K562 (cell line): Measurements from ENCODE around the gene ZDHHC6. TPM values are rescaled to one million over a fixed set of nuclear protein-coding genes. Genes with fewer than 3 reads are reported as not detected.
A peak's percentile ranks its signal among the peaks of the same experiment; 100 is the strongest.

ENCODE experiments used
- ATAC-seq: fragments of 200-7000 bp; cut with Tn5 transposase; 3 replicates; pipeline ENCODE4 v1.9.1; 2020; ENCODE audit warnings: moderate library complexity
- BruUV-seq: library from RNA; stranded (reverse); fragments of 400-500 nt; replicated peaks from 2 replicates; lab custom pipeline; 2021; lab: Mats Ljungman, UMichigan
- CTCF ChIA-PET: fragments of 300-600 bp; formaldehyde crosslinking; extraction: SDS; loops from one replicate; lab custom pipeline; 2021; ENCODE audit warnings: low intra/inter-chr PET ratio; lab: Yijun Ruan, JAX
- POLR2A ChIA-PET: fragments of 300-600, 350-650 bp; sonication (Branson Sonifier 250); formaldehyde crosslinking; extraction: SDS; loops from one replicate; lab custom pipeline; 2021; ENCODE audit warnings: antibody characterized with exemption, inconsistent platforms; lab: Yijun Ruan, JAX
- DNase-seq, 4 experiments: peaks; one replicate each; pipeline versions ENCODE4 v3.0.0 to v3.0.0-alpha.2; 2011 to 2018; ENCODE audit warnings: low spot score in 3 of 4, mixed read lengths in 3 of 4; ENCODE audit errors: extremely low read depth in 1 of 4
- FAIRE-seq: peaks from 2 replicates; lab custom pipeline; 2011; peaks lifted over from hg19 to GRCh38; lab: Jason Lieb, UNC
- H2AFZ ChIP-seq: 2 replicates; pipeline ENCODE4 v1.6.0; 2011; ENCODE audit warnings: low read depth, low read length, control low read depth, inconsistent platforms
- H3K27ac ChIP-seq: fragments of 200-600 bp; 3 replicates; pipeline ENCODE4 v1.8.0; 2011; ENCODE audit warnings: low read depth, mild to moderate bottlenecking, control low read depth, inconsistent platforms, low read length, moderate library complexity, mixed read lengths; ENCODE audit errors: extremely low read depth
- H3K27me3 ChIP-seq, 2 experiments: fragments of 300-600 bp in 1 of 2; 2 replicates in 1 of 2; 3 replicates in 1 of 2; pipeline versions ENCODE4 v1.6.0 to v1.8.0; 2011; ENCODE audit warnings: inconsistent platforms in 2 of 2, low read length in 2 of 2, mild to moderate bottlenecking in 1 of 2, mixed read lengths in 1 of 2, moderate library complexity in 1 of 2; ENCODE audit not compliant: control insufficient read depth in 2 of 2, insufficient read depth in 2 of 2
- H3K36me3 ChIP-seq: fragments of 300-600 bp; 3 replicates; pipeline ENCODE4 v1.8.0; 2011; ENCODE audit warnings: mild to moderate bottlenecking, low read length, inconsistent platforms; ENCODE audit not compliant: control insufficient read depth, insufficient read depth
- H3K4me1 ChIP-seq, 2 experiments: fragments of 200-600 bp in 1 of 2; replicated peaks in 1 of 2; 2 replicates in 1 of 2; 3 replicates in 1 of 2; pipeline versions ENCODE4 v1.5.1 to v1.8.0; 2011; ENCODE audit warnings: inconsistent platforms in 2 of 2, low read length in 2 of 2, mild to moderate bottlenecking in 1 of 2, mixed read lengths in 1 of 2, moderate library complexity in 1 of 2; ENCODE audit not compliant: control insufficient read depth in 2 of 2, insufficient read depth in 2 of 2
- H3K4me2 ChIP-seq: 2 replicates; pipeline ENCODE4 v1.6.1; 2011; ENCODE audit warnings: low read length, control low read depth, inconsistent platforms, mixed read lengths; ENCODE audit not compliant: insufficient read depth
- H3K4me3 ChIP-seq: fragments of 200-600 bp; sonication (generic), shearing (Covaris generic); 2 replicates; pipeline ENCODE4 v1.5.1; 2016; ENCODE audit warnings: control low read depth, inconsistent platforms
- H3K79me2 ChIP-seq: fragments of 200-600 bp; 3 replicates; pipeline ENCODE4 v1.8.0; 2011; ENCODE audit warnings: low read length, inconsistent platforms; ENCODE audit not compliant: control insufficient read depth, insufficient read depth
- H3K9ac ChIP-seq, 2 experiments: 2 replicates each; pipeline versions ENCODE4 v1.6.0 to v1.6.1; 2011; ENCODE audit warnings: low read depth in 2 of 2, low read length in 2 of 2, control low read depth in 1 of 2, inconsistent platforms in 1 of 2, mild to moderate bottlenecking in 1 of 2, mixed read lengths in 1 of 2; ENCODE audit not compliant: insufficient read depth in 1 of 2
- H3K9me1 ChIP-seq: one replicate; pipeline ENCODE4 v1.6.0; 2011; ENCODE audit warnings: inconsistent platforms, mild to moderate bottlenecking, low read length, moderate library complexity; ENCODE audit not compliant: control insufficient read depth, insufficient read depth
- H3K9me3 ChIP-seq: replicated peaks from 2 replicates; pipeline ENCODE4 v1.5.1; 2011; ENCODE audit warnings: low read depth, low read length, inconsistent platforms; ENCODE audit not compliant: control insufficient read depth, insufficient read depth
- H4K20me1 ChIP-seq: replicated peaks from 2 replicates; pipeline ENCODE4 v1.6.1; 2011; ENCODE audit warnings: low read length, inconsistent platforms, mixed read lengths; ENCODE audit not compliant: control insufficient read depth, insufficient read depth
- EHMT2 ChIP-seq: fragments of 450-650 bp; IDR thresholded peaks from 2 replicates; pipeline ENCODE4 v1.6.1; 2018; ENCODE audit warnings: antibody characterized with exemption
- EP300 ChIP-seq: IDR thresholded peaks from 2 replicates; pipeline ENCODE4 v1.6.1; 2012; ENCODE audit warnings: low read length, improper control_type of control experiment
- TAF9B ChIP-seq: fragments of 450-650 bp; IDR thresholded peaks from 2 replicates; pipeline ENCODE4 v1.6.1; 2018; ENCODE audit warnings: mild to moderate bottlenecking; ENCODE audit not compliant: partially characterized antibody
- WGBS: fragments of 100-300 bp; shearing (Covaris generic); methylation state at CpG from one replicate; pipeline ENCODE4 v1.1.6; 2016; ENCODE audit warnings: low coverage, mixed read lengths; ENCODE audit not compliant: insufficient coverage; ENCODE audit errors: missing lambda C conversion rate; 5-methylcytosine and 5-hydroxymethylcytosine counted together
- in situ Hi-C: fragments of 300-500 bp; cut with MboI; formaldehyde crosslinking; loops from 4 replicates; pipeline ENCODE4 v1.15.0; 2018; ENCODE audit warnings: inconsistent platforms, mixed read lengths
- intact Hi-C: fragments of 100-400 bp; cut with micrococcal nuclease; formaldehyde crosslinking; loops from 2 replicates; pipeline ENCODE4 v1.14.2; 2022
- polyA plus RNA-seq, 8 experiments: library from polyadenylated mRNA; depleted of rRNA in 4 of 8; stranded (reverse) in 5 of 8; unstranded in 3 of 8; fragments of >200 nt; fragmentation: Nextera tagmentation in 2 of 8; fragmentation: Illumina TruSeq in 1 of 8; extraction: Ambion mirVana in 2 of 8; extraction: Trizol in 1 of 8; gene quantifications; 2 replicates each; pipeline versions ENCODE4 v1.2.1 to v1.2.3, GENCODE V29; 2011 to 2014; ENCODE audit warnings: inconsistent platforms in 1 of 8, missing spikeins in 1 of 8
- total RNA-seq, 7 experiments: library from RNA; depleted of rRNA in 6 of 7; stranded (reverse); fragments of >200 nt in 6 of 7; fragmentation: Illumina TruSeq in 2 of 7; extraction: Trizol in 2 of 7; gene quantifications; 2 replicates each; pipeline versions ENCODE4 v1.2.1 to v1.2.3, GENCODE V29; 2011 to 2021; ENCODE audit warnings: low replicate concordance in 1 of 7
- TF ChIP-seq, protein P1 (sequence below): fragments of 450-650 bp; formaldehyde crosslinking; IDR thresholded peaks from 2 replicates; pipeline ENCODE4 v1.4.0; 2020; ENCODE audit warnings: mild to moderate bottlenecking, moderate library complexity
- TF ChIP-seq, protein P2 (sequence below): fragments of 450-650 bp; formaldehyde crosslinking; IDR thresholded peaks from 2 replicates; pipeline ENCODE4 v1.4.0; 2020; ENCODE audit warnings: mild to moderate bottlenecking
- TF ChIP-seq, protein P3 (sequence below): fragments of 450-650 bp; conservative IDR thresholded peaks from 2 replicates; pipeline ENCODE4 v1.6.1; 2016; ENCODE audit warnings: missing genetic modification characterization, low read depth, mild to moderate bottlenecking, control low read depth, missing compliant biosample characterization

ZDHHC6 gene
- total and polyA plus RNA-seq, 9 of the 15 experiments (the other 6 are each of a cell fraction or from before 2014, with no cell fraction given): 13.6 to 30.5 (median 21.5) TPM

DNA sequence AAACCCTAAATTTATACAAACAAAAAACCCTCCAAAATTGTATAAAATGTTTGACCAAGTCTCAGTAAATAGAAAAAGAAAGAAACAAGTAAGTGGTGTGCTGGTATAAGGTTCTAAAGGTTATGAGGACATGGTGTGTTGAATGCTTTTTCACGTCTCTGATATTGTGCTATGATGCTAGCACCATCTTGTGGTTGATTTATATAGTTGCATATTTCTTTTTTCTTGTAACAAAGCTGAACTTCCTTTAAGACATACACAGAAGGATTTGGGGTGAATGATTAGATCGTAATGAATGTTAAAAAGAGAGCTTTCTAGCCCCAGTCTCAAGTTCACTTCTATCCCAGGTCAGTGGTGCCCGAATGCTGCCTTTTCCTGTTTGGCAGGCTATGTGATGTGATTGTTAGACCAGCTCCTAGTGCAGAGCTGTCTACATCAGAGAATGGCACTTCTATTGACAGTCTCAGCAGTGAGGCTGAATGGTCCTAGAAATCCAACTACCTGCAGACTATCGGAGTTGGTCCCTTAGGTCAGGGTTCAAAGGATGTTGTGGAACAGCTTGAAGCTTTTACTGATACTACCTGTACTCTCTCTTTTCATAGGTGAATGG lies 25.3 kb upstream of the ZDHHC6 start (continued):
- TF ChIP-seq, protein P1, sequence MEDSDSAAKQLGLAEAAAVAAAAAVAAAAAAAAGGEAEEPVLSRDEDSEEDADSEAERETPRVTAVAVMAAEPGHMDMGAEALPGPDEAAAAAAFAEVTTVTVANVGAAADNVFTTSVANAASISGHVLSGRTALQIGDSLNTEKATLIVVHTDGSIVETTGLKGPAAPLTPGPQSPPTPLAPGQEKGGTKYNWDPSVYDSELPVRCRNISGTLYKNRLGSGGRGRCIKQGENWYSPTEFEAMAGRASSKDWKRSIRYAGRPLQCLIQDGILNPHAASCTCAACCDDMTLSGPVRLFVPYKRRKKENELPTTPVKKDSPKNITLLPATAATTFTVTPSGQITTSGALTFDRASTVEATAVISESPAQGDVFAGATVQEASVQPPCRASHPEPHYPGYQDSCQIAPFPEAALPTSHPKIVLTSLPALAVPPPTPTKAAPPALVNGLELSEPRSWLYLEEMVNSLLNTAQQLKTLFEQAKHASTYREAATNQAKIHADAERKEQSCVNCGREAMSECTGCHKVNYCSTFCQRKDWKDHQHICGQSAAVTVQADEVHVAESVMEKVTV (CRISPR knock-in tag): 0 out of 2 replicates have a peak, but pooled peaks have one; percentile 30
- TF ChIP-seq TAF9B: no peak
- TF ChIP-seq EP300: no peak
- TF ChIP-seq, protein P2, sequence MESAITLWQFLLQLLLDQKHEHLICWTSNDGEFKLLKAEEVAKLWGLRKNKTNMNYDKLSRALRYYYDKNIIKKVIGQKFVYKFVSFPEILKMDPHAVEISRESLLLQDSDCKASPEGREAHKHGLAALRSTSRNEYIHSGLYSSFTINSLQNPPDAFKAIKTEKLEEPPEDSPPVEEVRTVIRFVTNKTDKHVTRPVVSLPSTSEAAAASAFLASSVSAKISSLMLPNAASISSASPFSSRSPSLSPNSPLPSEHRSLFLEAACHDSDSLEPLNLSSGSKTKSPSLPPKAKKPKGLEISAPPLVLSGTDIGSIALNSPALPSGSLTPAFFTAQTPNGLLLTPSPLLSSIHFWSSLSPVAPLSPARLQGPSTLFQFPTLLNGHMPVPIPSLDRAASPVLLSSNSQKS (CRISPR knock-in tag): no peak

DNA sequence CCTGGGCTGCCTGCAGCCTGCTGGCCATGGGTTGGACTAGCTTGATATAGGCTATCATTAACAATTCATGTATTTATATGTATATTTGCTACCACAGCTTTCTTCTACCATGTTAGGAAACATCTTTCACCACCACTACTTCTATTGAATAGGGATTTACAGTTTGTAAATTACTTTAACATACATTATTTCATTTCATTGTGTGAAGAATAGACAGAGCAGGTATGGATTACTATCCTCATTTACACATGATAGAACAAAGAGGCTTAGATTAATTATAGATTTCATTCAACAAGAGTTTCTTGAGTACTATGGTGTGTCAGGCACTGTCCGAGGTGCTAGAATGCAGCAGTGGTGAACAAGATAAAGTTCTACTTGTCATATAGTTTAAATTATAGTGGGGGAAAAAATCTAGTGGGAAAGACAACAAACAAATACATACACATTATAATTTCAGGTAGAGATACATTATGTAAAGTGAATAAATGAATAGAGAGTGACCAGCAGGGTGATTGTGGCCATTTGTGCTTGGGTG lies 20.9 kb upstream of the ZDHHC6 start:
- FAIRE-seq: no peak
- DNase-seq: no peak
- no peak for ATAC-seq
- CTCF ChIA-PET: no interaction called here
- POLR2A ChIA-PET: no interaction called here
- Histone ChIP-seq H3K4me2 (no peak overlapping the region), H2AFZ (no peak overlapping the region), H3K9me3 (no peaks in the 10 kb centered on the region), H3K27ac (no peak overlapping the region), H3K4me1 (no peaks in the 10 kb centered on the region), H3K4me3 (no peak overlapping the region), H3K27me3 (no peaks in the 10 kb centered on the region), H4K20me1 (no peaks in the 10 kb centered on the region), H3K9ac (no peak overlapping the region), H3K79me2 (no peaks in the 10 kb centered on the region), H3K36me3 (peaks cover 22% of the 10 kb centered on the region; the same call in 2 of the 3 replicates), H3K9me1 (no peaks in the 10 kb centered on the region)
- intact Hi-C loops (no loop called here), in situ Hi-C loops (no loop called here)
- no TSS peak for BruUV-seq
- WGBS: 67% methylated on average over 1 of the region's 1 CpG
- TF ChIP-seq, protein P3, sequence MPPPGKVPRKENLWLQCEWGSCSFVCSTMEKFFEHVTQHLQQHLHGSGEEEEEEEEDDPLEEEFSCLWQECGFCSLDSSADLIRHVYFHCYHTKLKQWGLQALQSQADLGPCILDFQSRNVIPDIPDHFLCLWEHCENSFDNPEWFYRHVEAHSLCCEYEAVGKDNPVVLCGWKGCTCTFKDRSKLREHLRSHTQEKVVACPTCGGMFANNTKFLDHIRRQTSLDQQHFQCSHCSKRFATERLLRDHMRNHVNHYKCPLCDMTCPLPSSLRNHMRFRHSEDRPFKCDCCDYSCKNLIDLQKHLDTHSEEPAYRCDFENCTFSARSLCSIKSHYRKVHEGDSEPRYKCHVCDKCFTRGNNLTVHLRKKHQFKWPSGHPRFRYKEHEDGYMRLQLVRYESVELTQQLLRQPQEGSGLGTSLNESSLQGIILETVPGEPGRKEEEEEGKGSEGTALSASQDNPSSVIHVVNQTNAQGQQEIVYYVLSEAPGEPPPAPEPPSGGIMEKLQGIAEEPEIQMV: no peak
- peak; percentile 57; the same call in 1 of the 2 replicates for TF ChIP-seq EHMT2
